AG04450 (cell line): ENCODE data around the gene DOK1. TPM values are rescaled to one million over a fixed set of nuclear protein-coding genes. Genes with fewer than 3 reads are reported as not detected.
A peak's percentile ranks its signal among the peaks of the same experiment; 100 is the strongest.

Experiments used
- CTCF ChIA-PET: fragments of 300-600, 350-600 bp; formaldehyde crosslinking; extraction: SDS; loops from one replicate; lab custom pipeline; 2022; ENCODE audit warnings: antibody characterized with exemption, inconsistent platforms; lab: Charles Lee
- POLR2A ChIA-PET: fragments of 350-600 bp; formaldehyde crosslinking; extraction: SDS; loops from one replicate; lab custom pipeline; 2021; ENCODE audit warnings: antibody characterized with exemption, inconsistent platforms; lab: Yijun Ruan, JAX
- DNase-seq: peaks from one replicate; pipeline ENCODE4 v3.0.0-alpha.2; 2011; ENCODE audit warnings: low read depth, low spot score
- H3K27ac ChIP-seq: one replicate; pipeline ENCODE4 v1.5.1; 2012; ENCODE audit warnings: low read depth, low read length, control low read depth
- H3K27me3 ChIP-seq: one replicate; pipeline ENCODE4 v1.6.0; 2012; ENCODE audit warnings: low read length; ENCODE audit not compliant: control insufficient read depth, insufficient read depth
- H3K4me3 ChIP-seq: 2 replicates; pipeline ENCODE4 v1.5.1; 2011; ENCODE audit warnings: mild to moderate bottlenecking, low read depth, low read length, control low read depth
- H3K9me3 ChIP-seq: 2 replicates; pipeline ENCODE4 v1.5.1; 2012; ENCODE audit warnings: low read length; ENCODE audit not compliant: control insufficient read depth, insufficient read depth
- polyA plus RNA-seq: library from polyadenylated mRNA; depleted of rRNA; stranded (reverse); fragments of >200 nt; gene quantifications from 2 replicates; pipeline ENCODE4 v1.2.3, GENCODE V29; 2011
- TF ChIP-seq, protein P1 (sequence below): IDR thresholded peaks from 2 replicates; pipeline ENCODE4 v1.5.1; 2011; ENCODE audit warnings: low read depth, low read length, control low read depth, inconsistent platforms

The DOK1 gene
- polyA plus RNA-seq, 1 experiment: 16.8 TPM

- POLR2A ChIA-PET: no interaction called here
- H3K9me3 ChIP-seq: peaks cover 18% of the 10 kb centered on the region; the same call in 1 of the 2 replicates
- peaks cover 83% of the 10 kb centered on the region for H3K27me3 ChIP-seq
- no peak within 1 kb of the TSS for H3K4me3 ChIP-seq
- CTCF ChIA-PET: no interaction called here
- no peak for DNase-seq
- TF ChIP-seq, protein P1, sequence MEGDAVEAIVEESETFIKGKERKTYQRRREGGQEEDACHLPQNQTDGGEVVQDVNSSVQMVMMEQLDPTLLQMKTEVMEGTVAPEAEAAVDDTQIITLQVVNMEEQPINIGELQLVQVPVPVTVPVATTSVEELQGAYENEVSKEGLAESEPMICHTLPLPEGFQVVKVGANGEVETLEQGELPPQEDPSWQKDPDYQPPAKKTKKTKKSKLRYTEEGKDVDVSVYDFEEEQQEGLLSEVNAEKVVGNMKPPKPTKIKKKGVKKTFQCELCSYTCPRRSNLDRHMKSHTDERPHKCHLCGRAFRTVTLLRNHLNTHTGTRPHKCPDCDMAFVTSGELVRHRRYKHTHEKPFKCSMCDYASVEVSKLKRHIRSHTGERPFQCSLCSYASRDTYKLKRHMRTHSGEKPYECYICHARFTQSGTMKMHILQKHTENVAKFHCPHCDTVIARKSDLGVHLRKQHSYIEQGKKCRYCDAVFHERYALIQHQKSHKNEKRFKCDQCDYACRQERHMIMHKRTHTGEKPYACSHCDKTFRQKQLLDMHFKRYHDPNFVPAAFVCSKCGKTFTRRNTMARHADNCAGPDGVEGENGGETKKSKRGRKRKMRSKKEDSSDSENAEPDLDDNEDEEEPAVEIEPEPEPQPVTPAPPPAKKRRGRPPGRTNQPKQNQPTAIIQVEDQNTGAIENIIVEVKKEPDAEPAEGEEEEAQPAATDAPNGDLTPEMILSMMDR: no peak
- no peak within 1 kb of the TSS for H3K27ac ChIP-seq
Observed at GRCh38 chr2:74514368-74515270, 39.9 kb upstream of the DOK1 start, which contains the start of gene TLX2. Gene TLX2 (plus strand): TSS chr2:74514450. CDS start chr2:74514807, 357 bp downstream.

DNA sequence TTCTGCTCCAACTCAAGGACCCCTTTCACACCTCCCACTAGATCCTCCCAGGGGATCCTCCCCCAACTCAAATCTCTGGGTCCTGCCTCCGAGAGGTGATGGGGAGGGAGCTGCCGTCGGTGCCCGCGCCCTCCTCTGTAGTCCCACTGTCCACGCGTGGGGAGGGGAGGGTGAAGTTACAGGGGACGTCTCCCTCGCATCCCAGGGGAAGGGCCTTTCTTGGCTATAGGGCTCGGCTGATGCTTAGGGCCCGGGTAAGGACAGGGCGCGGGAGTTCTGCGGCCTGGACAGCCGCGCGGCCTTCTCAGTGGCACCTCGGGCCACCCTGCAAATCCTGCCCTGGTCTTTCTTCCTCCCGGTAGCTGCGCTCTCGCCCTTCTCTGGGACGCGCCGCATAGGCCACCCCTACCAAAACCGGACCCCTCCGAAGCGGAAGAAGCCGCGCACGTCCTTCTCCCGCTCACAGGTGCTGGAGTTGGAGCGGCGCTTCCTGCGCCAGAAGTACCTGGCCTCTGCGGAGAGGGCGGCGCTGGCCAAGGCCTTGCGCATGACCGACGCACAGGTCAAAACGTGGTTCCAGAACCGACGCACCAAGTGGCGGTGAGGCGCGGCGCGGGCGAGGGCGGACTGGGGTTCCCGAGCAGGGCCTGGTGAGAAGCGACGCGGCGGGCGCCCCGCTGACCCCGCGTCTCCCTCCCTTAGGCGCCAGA, 39.1 kb upstream of the DOK1 start:
- H3K27me3 ChIP-seq: peaks cover 89% of the 10 kb centered on the region
- TF ChIP-seq, protein P1: no peak
- ChIA-PET CTCF (no interaction called here), POLR2A (no interaction called here)
- H3K4me3 ChIP-seq: no peak overlapping the region
- no peak for DNase-seq
- H3K27ac ChIP-seq: no peak overlapping the region
- H3K9me3 ChIP-seq: peaks cover 18% of the 10 kb centered on the region; the same call in 1 of the 2 replicates

DNA sequence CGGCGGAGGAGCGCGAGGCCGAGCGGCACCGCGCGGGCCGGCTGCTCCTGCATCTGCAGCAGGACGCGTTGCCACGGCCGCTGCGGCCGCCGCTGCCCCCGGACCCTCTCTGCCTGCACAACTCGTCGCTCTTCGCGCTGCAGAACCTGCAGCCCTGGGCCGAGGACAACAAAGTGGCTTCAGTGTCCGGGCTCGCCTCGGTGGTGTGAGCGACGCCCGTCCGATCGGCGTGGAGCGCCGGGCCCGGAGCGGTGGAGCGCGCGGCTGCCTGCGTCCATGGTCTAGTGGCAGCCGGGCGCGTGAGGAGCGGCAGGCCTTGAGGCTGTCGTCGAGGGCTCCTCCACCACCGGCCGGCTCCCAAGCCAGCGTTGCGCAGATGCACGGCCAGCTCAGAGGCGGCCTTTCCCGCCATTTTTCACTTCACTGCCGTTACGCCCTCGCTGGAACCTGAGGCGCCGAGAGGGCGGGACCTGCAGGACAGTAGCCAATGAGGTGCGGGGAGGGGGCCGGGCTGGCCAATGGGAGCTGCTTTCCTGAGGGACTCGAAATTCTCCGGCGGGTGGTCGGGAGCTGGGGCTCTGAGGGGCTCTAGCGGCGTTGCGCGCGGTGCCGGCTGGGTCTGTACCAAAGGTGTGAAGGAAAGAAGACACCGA, 38.4 kb upstream of the DOK1 start:
- TF ChIP-seq, protein P1: no peak
- no peak for DNase-seq
- CTCF ChIA-PET: no interaction called here
- H3K9me3 ChIP-seq: peaks cover 18% of the 10 kb centered on the region; the same call in 1 of the 2 replicates
- H3K27ac ChIP-seq: no peak overlapping the region
- H3K27me3 ChIP-seq: peaks cover 89% of the 10 kb centered on the region
- POLR2A ChIA-PET: no interaction called here
- H3K4me3 ChIP-seq: peak overlapping the region; percentile 7; the same call in 1 of the 2 replicates

DNA sequence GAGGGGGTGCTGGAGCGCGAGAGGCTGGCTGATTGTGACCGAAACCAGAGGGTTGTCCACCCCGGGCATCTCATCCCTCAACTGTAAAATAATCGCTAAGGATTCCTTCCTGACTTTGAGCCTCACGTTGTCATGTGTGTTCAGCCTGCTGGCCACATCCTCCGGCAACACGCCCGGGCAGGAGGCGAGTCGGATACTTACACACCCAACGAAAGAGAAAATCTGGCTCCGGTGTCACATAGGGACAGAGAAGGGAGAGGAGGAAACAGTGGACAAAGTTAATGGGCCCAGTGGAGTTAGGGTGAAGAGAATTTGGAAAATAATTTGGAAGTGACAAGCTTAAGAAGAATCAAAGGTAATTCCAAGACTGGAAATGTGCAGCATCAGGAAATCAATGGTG, 37.9 kb upstream of the DOK1 start:
- H3K27me3 ChIP-seq: peaks cover 85% of the 10 kb centered on the region
- ChIA-PET CTCF (no interaction called here), POLR2A (no interaction called here)
- no peak overlapping the region for H3K27ac ChIP-seq
- no peak overlapping the region for H3K4me3 ChIP-seq
- TF ChIP-seq, protein P1: no peak
- peaks cover 18% of the 10 kb centered on the region; the same call in 1 of the 2 replicates for H3K9me3 ChIP-seq
- no peak for DNase-seq
